ENCODE measurements around the gene FTSJ3.
A peak's percentile ranks its signal among the peaks of the same experiment; 100 is the strongest.

Gene FTSJ3

DNA sequence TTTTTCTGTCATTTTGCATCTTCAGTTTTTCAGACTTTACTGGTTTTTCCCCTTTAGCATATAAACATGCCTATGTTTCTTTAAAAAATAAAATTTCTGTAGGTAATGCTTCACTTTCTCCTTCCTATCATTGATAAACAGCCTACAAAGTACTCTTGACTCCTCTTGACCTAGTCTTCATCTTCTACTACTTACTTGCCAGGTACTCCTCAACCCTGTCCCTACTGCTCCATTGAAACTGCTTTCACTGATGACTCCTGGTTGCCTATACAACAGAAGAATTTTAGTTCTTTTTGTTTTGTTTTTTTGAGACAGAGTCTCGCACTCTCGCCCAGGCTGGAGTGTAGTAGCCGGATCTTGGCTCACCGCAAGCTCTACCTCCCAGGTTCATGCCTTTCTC lies 46.5 kb downstream of the FTSJ3 start:
- DNase-seq, result no peak

DNA sequence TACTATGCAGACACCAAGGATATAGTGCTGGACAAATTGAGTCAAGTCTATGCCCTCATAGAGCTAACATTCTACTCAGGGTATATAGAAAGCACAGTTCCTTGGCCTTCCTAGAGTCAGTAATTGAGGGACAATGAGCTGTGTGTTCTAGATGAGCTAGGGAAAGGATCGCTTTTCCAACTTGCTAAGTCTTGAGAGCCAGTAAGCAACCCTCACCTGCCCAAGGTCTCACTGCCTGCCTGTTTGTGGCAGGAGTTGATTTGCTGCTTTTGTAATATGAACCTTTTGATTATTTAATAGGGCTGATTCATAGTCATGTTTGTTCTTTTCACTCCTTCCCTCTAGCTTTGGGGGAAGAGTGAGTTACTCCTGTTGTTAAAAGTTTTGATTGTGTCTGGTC lies 47.0 kb downstream of the FTSJ3 start:
- DNase-seq, result no peak

DNA sequence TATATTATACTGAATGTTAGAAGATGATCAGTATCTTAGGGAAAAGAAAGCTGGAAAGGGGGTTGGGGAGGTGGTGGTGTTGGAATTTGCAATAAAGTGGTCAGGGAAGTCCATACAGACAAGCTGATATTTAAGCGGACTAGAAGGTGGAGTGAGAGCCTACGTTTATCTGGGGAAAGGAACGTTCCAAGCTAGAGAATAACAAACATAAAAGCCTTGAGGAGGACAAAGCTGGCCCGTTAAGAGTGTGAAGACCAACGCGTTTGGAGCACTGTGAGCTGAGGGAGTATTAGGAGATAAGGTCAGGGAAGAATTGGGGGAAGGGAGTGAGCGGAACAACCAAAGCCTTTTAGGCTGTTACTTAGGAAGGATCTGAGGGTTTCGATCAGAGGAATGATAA lies 52.0 kb downstream of the FTSJ3 start:
- DNase-seq, result no peak

DNA sequence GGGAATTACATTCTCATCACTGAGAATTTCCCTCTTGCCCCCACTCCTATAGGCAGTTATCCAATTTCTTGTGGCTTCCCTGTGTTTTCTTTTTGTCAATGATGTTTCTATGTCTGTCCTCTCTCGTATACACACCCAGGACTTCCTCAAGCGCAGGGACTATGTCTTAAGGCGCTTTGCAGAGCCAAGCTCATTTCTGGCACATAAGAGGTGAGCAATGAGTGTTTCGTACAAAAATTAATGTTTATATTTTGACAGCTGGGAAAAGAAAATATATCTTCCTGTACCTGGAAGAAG lies 52.5 kb downstream of the FTSJ3 start:
- DNase-seq, result peak; percentile 32

DNA sequence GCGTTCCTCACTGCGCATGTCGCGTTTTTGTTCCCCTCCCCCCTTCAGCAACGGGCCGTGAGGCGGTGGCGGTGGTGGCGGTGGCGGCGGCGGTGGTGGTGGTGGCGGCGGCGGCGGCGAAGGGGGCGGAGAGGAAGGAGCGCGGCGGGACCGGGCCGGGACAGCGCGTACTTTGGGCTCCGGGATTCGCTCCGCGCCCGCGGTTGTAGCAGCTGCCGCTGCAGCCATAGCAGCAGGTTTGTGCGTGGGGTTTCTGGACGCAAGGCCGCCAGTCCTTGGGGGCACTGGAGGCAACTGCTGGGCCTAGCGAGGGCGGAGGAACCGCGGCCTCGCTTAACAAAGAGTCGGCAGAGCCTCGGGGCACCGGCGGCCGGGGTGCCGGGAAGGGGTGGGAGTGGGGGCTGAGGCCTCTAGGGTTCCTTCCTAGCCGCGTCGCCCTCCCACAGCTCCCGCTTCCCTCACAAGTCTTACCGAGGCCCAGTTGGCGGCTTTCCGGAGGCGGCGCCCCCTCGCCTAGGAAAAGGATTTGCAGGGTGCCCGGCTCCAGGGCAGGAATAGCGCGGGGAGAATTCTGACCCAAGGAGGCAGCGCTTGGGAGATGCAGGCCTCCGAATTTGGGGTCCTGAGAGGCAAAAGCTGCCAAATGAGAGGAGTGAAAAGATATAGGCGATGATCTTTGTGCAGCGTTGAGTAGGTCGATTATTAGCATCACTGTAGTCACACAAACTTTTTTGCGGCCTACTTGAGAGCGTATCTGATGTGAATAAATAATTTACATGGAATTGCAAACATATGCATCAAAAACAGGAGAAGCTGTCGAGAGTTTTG lies 53.1 kb downstream of the FTSJ3 start, which contains the start of gene DDX42:
TSS of gene DDX42 (plus strand) at position 30 of the 828 bp plus-strand sequence. CDS start 12,880 bp downstream, outside the sequence.
- DNase-seq, result peak; percentile 39

DNA sequence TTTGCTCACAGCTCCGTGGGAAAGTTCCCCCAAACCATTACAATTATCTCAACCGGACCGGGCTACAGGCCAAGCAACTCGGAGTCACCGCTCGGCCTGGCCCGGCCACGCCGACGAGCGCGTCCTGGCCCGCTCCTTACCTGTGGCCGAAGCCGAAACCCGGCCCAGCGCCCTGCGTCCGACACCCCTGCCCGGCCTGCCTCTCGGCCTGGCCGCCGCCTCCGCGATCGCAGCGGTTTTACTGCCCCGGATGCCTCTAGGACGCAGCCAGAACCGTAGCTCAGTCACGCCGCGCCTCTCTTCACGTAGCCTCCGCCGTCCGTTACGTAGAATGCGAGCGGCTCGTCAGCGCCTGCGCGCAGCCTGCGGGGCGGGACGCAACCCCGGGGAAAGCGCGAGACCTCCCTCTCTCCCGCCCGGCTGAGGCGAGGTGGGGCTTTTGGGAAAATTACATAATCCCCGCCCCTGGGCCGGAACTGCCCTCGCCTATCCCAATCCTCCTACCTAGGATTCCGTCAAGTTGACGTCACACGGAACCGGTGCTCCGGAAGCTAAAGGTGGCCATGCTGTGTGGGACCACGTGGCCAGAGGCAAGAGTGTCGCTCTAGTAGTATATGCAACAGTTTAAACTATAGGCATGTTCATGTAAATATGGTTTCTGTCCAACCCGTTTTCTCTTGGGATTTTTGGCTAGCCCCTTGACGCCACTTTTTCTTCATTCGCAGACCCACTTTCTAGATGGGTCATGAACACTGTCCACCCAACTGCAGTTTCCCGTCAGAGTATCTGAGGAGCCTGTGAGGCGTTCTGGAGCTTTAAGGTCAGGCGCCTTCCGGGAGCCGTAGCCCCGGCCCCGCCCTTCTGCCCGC lies 54.0 kb downstream of the FTSJ3 start, which contains the start of gene CCDC47:
TSS of gene CCDC47 (minus strand) at position 326 of the 869 bp plus-strand sequence. CDS start 7,422 bp downstream, outside the sequence.
- peak; percentile 99 for DNase-seq

DNA sequence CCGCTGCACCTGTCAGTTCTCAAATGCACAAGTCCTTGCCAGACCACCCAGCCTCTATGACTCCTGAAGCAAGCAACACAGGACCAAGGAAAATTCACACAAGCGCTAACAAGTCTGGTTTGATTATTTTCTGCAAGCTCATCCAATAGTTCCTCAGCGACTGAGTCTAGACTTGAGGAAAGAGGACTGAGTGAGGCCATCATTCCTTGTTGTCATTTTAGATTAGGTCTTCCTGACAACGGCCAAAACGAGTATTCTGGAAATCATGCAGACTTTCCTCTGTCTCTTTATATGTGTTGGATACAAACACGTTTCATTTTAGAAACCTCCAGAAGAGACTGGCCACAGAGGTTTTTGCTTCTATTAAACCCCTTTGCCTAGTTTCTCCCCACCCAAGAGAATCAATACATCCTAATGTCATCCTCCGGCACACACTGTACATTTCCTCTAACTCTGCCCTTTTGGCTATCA lies 54.6 kb downstream of the FTSJ3 start:
- DNase-seq, result no peak
